Activated CD8-positive, alpha-beta memory T cell treated with anti-CD3 and anti-CD28 coated beads, Interleukin-2, amount 50 U/mL, for 4 hours (primary cell): Measurements from ENCODE around the gene GFRA3.
"Not testable (repeated sequence)": the region's sequence is repeated elsewhere in the genome, so short reads cannot be mapped to it uniquely, and the experiment has no call there.

ENCODE experiments used
- DNase-seq: peaks from one replicate; pipeline ENCODE4 v3.0.0-alpha.2; 2020

GFRA3 gene, protein sequence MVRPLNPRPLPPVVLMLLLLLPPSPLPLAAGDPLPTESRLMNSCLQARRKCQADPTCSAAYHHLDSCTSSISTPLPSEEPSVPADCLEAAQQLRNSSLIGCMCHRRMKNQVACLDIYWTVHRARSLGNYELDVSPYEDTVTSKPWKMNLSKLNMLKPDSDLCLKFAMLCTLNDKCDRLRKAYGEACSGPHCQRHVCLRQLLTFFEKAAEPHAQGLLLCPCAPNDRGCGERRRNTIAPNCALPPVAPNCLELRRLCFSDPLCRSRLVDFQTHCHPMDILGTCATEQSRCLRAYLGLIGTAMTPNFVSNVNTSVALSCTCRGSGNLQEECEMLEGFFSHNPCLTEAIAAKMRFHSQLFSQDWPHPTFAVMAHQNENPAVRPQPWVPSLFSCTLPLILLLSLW

GRCh38 chr5:138274189-138274853 is at the start of gene GFRA3:
TSS of gene GFRA3 (minus strand) at chr5:138274621. CDS start at chr5:138274424, 197 bp downstream.
- peak; percentile 22 for DNase-seq

DNA sequence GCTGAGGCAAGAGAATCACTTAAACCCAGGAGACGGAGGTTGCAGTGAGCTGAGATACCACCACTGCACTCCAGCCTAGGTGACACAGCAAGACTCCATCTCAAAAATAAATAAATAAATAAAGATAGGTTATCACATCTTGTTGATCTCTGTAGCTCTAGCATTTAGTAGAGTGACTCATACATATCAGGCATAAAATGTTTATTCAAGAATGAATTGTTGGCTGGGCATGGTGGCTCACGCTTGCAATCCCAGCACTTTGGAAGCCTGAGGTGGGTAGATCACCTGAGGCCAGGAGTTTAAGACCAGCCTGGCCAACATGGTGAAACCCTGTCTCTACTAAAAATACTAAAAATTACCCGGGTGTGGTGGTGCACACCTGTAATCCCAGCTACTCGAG is 43.8 kb upstream of the GFRA3 start:
- DNase-seq: not testable (repeated sequence)

- no peak for DNase-seq
Measured at GRCh38 chr5:138316355-138316754, 41.9 kb upstream of the GFRA3 start.

- DNase-seq: no peak
Measured at GRCh38 chr5:138315751-138316278, 41.4 kb upstream of the GFRA3 start.

DNA sequence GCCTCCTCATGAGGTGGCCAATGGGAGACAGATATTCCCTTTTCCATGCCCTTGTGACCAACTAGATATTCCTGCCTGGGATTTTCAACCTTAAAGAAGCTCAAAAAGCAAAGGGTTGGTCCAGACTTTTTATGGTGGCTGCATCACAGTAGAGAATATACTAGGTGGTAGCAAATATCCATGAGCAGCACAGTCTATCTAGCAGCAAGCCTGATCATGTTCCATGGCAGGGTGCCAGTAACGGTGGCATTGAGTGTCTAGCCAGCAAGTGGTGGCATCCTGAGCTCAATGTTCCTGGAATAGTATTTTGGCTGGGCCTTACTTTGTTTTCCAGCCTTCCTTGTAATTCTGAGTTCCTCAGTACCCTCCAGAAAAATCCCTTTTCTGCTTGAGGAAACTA is 31.4 kb upstream of the GFRA3 start:
- no peak for DNase-seq

- DNase-seq: no peak
Measured at GRCh38 chr5:138303372-138303771, 29.0 kb upstream of the GFRA3 start.

- DNase-seq: no peak
Measured at GRCh38 chr5:138289296-138289695, 14.9 kb upstream of the GFRA3 start.

DNA sequence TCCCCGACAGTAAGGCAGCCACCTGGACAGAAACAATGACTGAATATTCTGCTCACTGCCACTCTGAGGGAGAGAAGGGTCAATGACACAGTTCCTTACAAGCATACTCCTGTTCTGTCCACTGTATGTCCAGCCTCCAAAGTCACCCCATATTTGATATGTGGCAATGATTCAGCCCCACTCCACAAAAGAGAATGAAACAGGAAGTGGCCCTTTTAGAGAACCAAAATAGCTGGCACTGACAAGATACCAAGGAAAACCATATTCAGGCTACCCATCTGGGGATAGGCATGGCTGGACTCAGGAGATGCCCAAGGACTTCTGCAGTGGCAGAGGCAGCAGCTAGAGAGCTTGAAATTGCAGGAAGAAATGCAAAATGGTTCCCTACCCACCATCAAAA is 12.8 kb upstream of the GFRA3 start:
- DNase-seq: no peak

GRCh38 chr5:138282920-138283742 is 8.7 kb upstream of the GFRA3 start:
- DNase-seq: no peak

- no peak for DNase-seq
Measured at GRCh38 chr5:138280915-138281314, 6.5 kb upstream of the GFRA3 start.

DNA sequence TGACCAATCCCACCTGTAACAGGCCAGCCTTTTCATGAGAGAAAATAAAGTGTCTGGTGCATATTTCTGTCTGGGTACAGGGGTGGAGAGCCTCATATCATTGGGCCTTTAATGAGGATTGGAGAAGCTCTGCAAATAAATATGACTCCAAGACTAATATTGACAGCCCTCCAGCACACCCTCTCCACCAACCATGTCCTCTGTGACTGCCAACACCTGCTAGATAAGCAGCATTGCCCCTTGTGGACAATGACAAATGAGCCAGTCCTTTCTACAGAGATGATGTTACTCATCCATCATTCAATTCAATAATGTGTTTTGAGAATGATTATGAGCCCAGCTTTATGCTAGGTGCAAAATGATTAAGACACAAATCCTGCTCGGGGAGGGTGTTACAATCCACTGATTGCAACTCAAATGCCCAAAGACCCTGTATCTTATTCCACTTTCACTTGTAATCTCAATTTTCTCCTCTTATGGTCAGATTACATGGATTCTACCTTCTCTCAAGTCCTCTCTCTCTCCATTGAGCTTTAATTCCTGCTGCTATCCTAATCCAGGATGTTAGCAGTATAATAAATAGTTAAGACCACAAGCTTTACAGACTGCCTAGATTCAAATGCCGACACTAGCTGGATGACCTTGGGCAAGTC is 2.1 kb upstream of the GFRA3 start:
- DNase-seq: no peak

DNA sequence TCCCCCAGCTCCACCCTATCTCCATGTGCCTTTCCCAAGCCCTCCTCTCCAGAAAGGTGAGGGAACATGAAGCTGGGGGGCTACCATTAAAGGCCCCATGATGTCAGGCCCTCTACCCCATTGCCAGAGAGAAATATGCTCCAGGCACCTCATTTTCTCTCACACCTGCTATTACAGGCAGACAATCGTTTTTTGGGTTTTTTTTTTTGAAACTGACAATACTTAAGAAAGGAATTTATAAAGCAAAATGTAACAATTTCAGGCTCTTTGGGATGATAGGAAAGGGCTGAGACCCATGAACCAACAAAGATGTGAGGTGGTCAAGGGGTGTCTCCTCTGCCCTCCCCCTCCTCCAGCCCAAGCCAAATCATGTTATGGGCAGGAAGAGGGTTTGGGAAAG is 1.5 kb upstream of the GFRA3 start:
- no peak for DNase-seq

- DNase-seq: no peak
Measured at GRCh38 chr5:138275379-138275782, 960 bp upstream of the GFRA3 start.

DNA sequence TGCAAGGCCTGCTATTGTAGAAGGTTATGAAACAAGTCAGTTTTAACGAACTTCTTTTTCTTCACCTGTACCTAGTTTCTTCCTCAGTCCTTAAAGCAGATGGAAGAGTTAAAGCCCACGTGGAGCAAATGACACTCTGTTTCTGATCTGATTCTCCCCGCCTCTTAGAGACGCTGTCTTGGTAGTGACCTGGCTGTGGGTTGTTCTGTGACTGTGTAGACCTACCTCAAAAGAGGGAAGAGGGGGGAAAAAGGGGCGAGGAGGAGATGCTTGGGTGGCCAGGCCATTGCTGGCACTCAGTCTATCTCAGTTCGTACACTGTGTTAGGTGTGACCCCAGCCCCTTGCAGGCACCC is 610 bp downstream of the GFRA3 start:
- no peak for DNase-seq

GRCh38 chr5:138272681-138273080 is 1.7 kb downstream of the GFRA3 start:
- no peak for DNase-seq

DNA sequence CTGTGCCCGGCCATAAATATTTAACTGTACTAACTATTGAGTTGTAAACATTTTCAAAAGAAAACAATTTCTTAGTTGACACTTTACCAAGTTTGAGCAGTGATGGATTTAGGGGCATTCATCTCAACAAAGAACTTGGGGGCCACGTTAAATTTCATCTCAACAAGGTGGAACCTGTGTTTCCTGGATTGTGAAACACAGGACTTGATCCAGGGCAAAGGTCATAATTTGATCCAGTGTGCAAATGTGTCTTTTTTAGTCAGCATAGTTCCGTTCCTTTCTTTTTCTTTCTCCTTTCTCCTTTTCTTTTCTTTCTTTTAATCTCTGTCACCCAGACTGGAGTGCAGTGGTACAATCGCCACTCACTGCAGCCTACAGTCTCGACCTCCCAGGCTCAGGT is 3.1 kb downstream of the GFRA3 start:
- DNase-seq: no peak

- DNase-seq: no peak
Measured at GRCh38 chr5:138264183-138264582, 10.2 kb downstream of the GFRA3 start.

GRCh38 chr5:138263581-138263980 is 10.8 kb downstream of the GFRA3 start:
- no peak for DNase-seq

DNA sequence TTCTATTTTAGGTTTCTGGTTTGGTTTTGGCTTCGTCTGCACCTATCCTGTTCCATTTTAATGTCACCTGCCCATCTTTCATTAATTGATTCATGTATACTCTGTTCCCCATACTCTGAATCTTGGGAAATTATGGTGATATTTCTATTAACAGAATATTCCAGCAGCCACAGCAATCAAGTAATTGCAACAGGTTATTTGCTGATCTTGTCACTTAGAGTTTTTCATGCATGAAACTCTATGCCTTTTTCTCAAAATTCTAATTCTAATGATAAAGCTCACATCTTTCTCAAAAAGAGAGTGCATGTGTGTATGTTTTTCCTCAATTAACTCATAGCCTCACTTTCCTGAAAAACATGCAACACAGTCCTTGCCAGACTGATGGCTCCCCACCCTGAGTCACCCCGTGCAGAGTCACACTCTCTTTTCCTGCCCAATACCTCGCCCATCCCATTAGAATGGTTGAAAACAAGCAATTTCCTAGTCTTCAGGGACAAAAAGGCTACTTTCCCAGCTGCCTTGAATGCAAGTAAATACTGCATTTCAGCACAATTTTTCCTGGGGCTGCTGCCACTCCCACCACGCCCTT is 15.6 kb downstream of the GFRA3 start:
- DNase-seq: no peak

- DNase-seq: no peak
Measured at GRCh38 chr5:138257583-138257982, 16.8 kb downstream of the GFRA3 start.

GRCh38 chr5:138252944-138253343 is 21.5 kb downstream of the GFRA3 start:
- no peak for DNase-seq

DNA sequence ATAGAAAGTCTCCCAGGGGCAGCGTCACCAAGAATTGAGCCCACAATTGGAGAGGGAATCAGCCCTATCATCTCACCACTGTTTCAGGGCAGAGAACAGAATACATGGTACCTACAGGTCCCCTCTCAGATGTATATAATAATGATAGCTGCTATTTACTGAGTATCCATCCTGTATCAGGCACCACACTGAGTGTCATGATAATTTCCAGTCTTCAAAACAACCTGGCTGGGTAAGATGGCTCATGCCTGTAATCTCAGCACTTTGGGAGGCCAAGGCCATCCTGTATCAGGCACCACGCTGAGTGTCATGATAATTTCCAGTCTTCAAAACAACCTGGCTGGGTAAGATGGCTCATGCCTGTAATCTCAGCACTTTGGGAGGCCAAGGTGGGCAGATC is 26.6 kb downstream of the GFRA3 start:
- DNase-seq: not testable (repeated sequence)

GRCh38 chr5:138246822-138247221 is 27.6 kb downstream of the GFRA3 start:
- no peak for DNase-seq
